ENCODE measurements around the gene LRP1.

LRP1 gene

DNA sequence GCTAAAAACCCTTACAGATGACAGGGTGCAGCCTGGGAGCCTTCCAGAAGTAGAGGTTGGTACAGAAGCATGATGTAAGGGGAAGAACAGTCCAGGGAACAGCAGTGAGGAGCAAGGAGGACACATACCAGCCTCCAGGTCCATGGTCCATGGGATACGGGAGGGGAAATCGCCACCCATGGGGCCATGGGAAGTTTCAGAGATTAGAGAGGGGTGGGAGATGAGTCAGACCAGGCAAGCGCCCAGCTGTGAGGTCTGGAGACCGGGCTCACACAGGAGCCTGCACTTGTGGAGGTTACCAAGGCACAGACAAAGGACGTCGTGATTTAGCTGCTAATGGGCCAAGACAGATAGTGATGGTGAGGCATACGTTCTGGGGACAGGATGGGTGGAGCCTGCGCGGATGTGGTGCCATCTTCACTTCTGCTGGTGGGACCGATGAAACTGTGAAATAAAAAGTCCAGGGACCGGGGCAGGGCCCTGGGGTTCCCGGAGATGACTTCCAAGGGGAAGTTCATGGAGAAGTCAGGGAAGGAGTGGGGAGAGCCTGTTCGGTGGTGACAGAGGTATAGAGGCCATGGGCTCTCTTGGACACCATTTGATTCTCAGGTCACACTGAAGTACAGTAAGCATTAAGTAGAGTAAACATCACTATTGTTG is 36.8 kb downstream of the LRP1 start:
- no peak overlapping the region for H3K4me3 ChIP-seq (ENCODE audit: low read depth, low read length)
- TF ChIP-seq, protein P1, sequence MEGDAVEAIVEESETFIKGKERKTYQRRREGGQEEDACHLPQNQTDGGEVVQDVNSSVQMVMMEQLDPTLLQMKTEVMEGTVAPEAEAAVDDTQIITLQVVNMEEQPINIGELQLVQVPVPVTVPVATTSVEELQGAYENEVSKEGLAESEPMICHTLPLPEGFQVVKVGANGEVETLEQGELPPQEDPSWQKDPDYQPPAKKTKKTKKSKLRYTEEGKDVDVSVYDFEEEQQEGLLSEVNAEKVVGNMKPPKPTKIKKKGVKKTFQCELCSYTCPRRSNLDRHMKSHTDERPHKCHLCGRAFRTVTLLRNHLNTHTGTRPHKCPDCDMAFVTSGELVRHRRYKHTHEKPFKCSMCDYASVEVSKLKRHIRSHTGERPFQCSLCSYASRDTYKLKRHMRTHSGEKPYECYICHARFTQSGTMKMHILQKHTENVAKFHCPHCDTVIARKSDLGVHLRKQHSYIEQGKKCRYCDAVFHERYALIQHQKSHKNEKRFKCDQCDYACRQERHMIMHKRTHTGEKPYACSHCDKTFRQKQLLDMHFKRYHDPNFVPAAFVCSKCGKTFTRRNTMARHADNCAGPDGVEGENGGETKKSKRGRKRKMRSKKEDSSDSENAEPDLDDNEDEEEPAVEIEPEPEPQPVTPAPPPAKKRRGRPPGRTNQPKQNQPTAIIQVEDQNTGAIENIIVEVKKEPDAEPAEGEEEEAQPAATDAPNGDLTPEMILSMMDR (IDR thresholded peaks at IDR 0.05; ENCODE audit: borderline replicate concordance, insufficient read depth, low read depth, low read length) = no peak

DNA sequence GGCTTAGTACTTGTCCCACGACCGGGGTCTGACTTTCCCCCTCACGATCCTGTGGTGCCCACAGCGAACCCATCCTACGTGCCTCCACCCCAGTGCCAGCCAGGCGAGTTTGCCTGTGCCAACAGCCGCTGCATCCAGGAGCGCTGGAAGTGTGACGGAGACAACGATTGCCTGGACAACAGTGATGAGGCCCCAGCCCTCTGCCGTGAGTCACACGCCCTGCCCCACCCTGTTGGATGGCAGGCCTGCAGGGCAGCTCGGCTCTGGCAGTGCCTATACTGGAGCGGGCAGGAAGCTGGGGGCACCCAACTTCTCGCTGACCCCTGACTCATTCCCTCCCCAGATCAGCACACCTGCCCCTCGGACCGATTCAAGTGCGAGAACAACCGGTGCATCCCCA is 37.5 kb downstream of the LRP1 start:
- TF ChIP-seq, protein P1 (IDR thresholded peaks at IDR 0.05; ENCODE audit: borderline replicate concordance, insufficient read depth, low read depth, low read length) = no peak
- H3K4me3 ChIP-seq (ENCODE audit: low read depth, low read length) = no peak overlapping the region

- H3K4me3 ChIP-seq (ENCODE audit: low read depth, low read length) = no peak overlapping the region
- TF ChIP-seq, protein P1 (IDR thresholded peaks at IDR 0.05; ENCODE audit: borderline replicate concordance, insufficient read depth, low read depth, low read length) = no peak
These were observed 38.7 kb downstream of the LRP1 start for GRCh38 chr12:57166971-57167371.

DNA sequence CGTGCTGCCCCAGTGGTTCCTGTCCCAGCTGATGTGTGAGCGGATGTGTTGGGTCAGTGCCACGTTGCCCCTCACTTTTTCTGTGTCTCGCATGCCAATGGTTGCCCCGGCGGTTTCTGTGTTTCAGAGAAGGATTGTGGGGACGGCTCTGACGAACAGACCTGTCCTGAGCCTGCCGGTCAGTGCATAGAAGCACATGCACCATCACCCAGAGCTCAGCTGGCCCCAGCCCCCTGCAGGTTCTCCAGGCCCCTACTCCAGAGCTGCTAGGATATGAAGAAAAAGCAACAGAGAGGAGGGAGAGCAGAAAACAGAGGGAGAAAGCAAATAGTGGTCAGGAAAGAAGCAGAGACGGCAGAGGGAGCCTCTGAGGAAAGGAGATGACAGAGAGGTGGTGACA is 39.8 kb downstream of the LRP1 start:
- TF ChIP-seq, protein P1 (IDR thresholded peaks at IDR 0.05; ENCODE audit: borderline replicate concordance, insufficient read depth, low read depth, low read length) = no peak
- H3K4me3 ChIP-seq (ENCODE audit: low read depth, low read length) = no peak overlapping the region

GRCh38 chr12:57169046-57169795 is 40.9 kb downstream of the LRP1 start:
- H3K4me3 ChIP-seq (ENCODE audit: low read depth, low read length) = no peak overlapping the region
- TF ChIP-seq, protein P1 (IDR thresholded peaks at IDR 0.05; ENCODE audit: borderline replicate concordance, insufficient read depth, low read depth, low read length) = no peak

- TF ChIP-seq, protein P1 (IDR thresholded peaks at IDR 0.05; ENCODE audit: borderline replicate concordance, insufficient read depth, low read depth, low read length) = no peak
- no peak overlapping the region for H3K4me3 ChIP-seq (ENCODE audit: low read depth, low read length)
These were observed 41.7 kb downstream of the LRP1 start for GRCh38 chr12:57169969-57170368.

- no peak overlapping the region for H3K4me3 ChIP-seq (ENCODE audit: low read depth, low read length)
- TF ChIP-seq, protein P1 (IDR thresholded peaks at IDR 0.05; ENCODE audit: borderline replicate concordance, insufficient read depth, low read depth, low read length) = no peak
These were observed 42.1 kb downstream of the LRP1 start for GRCh38 chr12:57170408-57170807.

Data from GM12875 (cell line).